KG1 (cell line): ENCODE measurements around the gene PAQR8.
"Not testable (repeated sequence)": the region's sequence is repeated elsewhere in the genome, so short reads cannot be mapped to it uniquely, and the experiment has no call there.

Experiments
- DNase-seq: peaks from one replicate; lab custom pipeline; 2025; lab: John Stamatoyannopoulos, UW

Gene PAQR8

DNA sequence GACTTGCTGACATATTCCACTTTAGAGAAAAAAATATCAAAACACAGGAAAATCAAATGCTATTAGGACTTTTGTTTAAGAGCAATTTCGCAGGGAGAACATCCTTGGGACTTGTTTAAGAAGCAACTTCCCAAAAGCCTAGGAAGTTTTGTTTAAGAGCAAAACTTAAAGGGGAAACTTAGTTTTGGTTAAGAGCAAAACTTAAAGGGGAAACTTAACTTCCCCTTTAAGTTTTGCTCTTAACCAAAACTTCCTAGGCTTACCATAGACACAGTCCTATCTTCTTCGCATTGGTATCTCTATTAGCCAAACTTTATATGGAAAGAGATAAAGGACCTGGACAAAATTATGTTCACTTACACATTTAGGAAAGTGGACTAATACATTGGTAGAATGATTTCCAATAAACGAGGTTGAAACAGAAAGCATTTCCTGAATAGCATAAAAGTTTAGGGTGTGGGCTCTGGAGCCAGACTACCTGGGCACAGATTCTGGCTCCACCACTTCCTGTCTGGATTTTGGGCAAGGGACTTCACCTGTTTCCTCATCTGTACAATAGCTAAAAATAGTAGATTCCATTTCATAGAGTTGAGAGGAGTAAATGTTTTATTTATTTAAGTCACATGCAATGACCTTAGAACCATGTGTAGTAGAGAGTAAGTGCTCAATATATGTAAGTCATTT, 15.7 kb downstream of the PAQR8 start:
- DNase-seq: no peak

DNA sequence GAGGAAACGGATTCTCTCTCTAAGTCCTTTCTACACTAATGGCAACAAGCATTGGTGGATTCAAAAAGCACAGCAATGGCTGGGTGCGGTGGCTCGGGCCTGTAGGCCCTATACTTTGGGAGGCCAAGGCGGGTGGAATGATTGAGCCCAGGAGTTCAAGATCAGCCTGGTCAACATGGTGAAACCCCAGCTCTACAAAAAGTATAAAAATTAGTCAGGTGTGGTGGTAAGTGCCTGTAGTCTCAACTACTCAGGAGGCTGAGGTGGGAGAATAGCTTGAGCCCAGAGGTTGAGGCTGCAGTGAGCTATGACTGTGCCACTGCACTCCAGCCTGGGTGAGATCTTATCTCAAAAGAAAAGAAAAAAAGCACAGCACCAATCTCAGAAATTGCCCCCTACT, 19.3 kb downstream of the PAQR8 start:
- no peak for DNase-seq

DNA sequence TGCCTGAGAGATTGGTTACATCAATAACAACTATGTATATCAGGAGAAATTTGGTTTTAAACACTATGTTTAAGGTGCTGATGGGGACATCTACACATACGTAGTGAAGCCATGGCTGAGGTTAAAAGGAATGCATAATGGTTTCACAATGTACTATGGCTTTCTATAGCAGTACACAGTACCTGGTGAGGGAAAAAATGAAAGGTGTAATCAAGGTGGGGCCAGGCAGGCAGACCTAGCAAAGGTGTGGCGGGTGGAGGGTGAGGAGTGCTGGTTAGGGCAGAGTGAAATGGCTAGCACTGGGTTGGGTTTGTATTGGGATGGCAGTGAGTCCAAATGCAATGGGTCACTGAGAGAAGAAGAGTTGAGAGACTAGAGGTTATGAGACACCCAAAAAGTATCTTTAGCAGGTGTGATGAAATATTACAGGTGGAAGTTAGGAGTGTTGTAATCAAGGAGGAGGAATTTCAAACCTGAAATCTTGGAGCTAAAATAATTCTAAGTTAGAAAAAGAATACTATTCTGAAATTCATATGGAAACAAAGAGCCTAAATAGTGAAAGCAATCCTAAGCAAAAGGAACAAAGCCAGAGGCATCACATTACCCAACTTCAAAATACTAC, 22.3 kb downstream of the PAQR8 start:
- no peak for DNase-seq

DNA sequence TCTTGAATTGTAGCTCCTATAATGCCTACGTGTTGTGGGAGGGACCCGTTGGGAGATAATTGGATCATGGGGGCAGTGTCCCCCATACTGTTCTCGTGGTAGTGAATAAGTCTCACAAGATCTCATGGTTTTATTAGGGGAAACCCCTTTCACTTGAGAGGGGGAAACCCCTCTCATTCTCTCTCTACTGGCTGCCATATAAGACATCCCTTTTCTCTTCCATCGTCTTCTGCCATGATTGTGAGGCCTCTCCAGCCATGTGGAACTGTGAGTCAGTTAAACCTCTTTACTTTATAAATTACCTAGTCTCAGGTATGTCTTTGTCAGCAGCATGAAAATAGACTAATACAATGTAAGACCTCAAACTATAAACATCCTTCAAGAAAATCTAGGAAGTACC, 23.1 kb downstream of the PAQR8 start:
- DNase-seq: no peak

DNA sequence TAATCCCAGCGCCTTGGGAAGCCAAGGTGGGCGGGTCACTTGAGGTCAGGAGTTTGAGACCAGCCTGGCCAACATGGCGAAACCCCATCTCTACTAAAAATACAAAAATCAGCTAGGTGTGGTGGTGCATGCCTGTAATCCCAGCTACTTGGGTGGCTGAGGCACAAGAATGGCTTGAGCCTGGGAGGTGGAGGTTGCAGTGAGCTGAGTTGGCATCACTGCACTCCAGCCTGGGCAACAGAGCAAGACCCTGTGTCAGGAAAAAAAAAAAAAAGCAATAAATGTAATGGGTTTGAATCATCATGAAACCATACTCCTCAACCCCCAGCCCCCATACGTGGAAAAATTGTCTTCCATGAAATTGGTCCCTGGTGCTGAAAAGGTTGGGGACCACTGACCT, 26.2 kb downstream of the PAQR8 start:
- not testable (repeated sequence) for DNase-seq

DNA sequence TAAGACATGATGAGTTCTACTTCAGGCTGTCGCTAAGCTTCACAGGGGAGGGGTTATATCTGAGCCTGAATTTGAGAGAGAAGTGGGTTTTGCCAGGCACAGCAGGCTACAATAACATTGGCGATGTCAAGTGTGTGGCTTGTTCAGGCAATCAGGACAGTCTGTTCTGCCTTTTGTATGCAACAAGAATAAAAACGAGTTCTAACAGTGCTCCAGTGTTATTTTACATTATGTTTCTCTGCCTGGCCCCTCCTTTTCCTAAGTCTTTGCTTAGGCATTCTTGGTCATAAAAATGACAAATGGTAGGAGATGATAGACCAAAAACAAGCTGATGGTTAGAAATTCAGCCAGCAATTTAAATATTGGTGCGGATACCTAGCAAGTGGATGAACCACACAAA, 26.8 kb downstream of the PAQR8 start:
- no peak for DNase-seq

DNA sequence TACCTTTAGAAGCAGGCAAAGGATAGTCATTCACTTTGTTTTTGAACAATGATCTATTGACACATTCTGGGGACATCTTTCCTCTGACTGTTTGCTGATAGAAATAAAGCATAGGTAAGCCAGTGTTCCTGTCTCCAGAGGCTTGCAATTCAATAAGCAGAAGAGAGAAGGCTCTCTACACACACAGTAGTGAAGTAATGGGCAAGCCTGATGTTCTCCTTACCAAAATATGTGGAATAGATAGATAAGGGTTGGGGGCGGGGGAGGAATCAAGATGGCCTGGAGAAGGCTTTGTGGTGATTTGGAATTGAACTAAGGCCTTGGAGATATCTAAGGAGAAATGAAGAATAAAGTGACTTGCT, 27.3 kb downstream of the PAQR8 start:
- peak; percentile 28 for DNase-seq

DNA sequence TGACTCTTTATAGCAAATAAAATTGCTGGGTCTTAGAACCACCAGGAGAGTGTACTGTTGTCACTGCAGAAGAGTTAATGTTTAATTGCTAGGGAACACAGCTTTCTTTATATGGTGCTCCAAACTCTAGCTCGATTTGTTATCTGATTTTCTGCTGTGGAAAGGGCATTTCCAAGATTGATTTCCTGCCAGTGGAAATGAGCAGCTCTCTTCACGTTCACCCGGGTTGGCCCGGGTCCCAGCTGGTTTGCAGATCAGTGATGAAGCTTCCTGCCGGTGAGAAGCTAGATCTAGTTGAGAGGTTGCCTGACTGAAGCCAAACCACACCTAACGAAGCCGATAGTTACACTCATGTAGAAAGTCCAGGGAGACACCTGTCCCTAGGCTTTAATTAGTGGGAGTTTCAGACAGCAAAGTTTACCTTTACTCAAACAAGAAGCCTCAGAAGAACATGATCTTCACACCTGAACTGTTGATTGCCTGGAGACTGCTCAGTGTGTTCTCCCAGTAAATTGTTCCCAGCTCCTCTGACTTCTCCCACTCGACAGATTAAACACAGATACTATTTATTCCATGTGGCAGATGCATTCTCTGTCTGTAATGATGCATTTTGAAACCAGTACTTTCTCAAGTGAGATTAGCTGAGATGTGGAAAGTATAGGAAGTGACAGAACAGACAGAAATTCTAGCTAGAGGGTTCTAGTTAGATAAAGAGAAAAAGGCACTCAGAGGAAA, 27.8 kb downstream of the PAQR8 start:
- no peak for DNase-seq

DNA sequence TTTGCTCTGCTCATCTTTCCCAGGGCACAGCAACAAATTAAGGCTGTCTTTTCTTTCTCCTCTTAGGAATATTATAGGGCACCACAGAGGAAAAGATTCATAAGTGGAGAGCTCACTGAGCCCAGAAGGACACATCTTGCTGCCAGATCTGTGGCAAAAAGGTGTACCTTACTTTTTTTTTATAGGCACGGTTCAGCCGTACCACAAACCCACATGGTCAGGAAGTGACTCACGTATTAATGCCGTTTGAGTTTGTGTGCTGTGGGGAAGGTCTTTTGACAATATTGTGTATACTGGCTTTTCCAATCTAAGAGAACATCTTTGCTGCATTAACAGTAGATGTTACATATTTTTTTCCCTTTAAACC, 28.4 kb downstream of the PAQR8 start:
- DNase-seq: peak; percentile 33

DNA sequence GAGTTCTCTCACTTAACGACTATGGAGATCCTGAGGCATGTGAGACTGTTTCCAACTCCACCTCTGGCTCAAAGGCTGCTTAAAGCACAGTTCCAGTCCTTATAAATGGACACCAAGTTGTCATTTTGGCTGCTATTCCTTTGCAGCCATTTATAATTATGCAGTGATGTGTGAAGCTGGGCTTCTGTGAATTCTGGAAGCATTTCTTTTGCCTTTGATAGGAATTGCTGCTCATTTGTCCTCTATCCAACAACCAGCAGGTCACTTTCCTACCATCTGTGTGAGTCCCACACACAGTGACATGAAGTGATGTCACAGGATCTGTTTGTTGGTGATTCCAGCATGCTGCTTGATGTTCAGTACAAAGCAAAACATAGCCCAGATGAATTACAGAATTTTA, 29.6 kb downstream of the PAQR8 start:
- DNase-seq: no peak

DNA sequence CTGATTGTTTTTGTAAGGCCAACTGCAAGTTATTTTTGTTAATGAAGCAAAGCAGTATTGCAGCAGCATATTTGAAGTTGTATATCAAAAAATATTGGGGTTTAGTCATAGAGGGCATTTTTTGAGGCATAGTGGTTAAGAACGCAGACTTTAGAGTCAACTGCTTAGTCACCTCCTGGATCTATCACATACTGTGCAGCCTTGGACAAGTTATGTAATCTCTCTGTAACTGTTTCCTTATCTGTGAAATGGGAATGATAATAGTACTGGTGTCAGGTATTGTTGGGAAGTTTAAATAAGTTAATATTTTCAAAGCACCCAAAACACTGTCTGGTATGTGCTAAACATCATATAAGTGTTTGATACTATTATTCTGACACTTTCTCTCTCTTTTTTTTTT, 31.0 kb downstream of the PAQR8 start:
- DNase-seq: no peak

DNA sequence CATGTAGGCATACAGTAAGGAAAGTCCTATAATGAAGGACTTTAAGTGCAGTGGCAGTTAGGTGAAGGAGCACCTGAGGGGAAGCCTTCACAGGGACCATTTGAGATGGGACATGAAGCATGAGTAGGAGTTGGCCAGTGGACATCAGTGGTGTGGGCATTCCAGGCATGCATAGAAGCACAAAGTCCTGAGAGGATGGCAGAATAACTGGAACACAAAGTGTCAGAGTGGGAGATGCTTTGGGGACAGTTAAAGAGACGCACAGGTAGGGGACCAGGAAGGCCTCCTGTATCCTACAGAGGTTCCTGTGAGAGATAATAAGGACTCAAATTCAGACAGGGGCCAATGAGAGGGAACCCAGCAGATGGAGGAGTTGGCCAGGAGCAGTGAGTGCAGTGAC, 31.8 kb downstream of the PAQR8 start:
- DNase-seq: no peak

DNA sequence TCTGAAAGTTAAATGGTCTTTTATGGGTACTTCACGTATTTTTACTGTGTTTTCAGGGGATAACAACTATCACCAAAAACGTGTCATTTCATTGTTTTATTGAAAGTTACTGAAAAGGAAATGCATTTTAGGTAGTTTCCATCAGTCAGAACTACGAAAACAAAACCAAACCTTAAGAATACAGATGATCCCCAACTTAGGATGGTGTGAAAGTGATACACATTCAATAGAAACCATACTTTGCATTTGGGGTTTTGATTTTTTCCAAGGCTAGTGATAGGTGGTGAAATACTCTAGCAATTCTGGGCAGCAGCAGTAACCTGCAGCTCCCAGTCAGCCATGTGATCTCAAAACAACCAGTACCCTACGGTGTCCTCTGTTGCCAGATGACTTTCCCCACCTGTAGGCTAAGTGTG, 32.3 kb downstream of the PAQR8 start:
- DNase-seq: no peak

DNA sequence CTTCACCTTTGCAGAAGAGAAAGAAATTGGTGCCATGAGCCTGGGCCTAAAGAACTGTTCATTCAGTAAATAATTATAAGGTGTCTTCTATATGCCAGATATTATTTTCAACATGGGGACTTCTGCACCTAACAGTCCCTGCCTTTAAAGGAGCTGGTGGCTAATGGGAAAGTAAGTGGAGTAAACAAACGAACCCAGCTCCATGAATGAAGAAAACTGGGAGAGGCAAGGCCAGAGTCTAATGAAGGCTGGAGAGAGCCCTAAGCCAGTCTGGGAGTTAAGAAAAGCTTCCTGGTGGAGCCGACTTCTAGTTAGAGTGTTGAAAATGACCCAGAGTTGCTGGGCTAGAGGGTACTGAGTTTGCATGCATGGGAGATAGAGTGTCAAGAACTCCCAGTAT, 34.0 kb downstream of the PAQR8 start:
- DNase-seq: no peak

DNA sequence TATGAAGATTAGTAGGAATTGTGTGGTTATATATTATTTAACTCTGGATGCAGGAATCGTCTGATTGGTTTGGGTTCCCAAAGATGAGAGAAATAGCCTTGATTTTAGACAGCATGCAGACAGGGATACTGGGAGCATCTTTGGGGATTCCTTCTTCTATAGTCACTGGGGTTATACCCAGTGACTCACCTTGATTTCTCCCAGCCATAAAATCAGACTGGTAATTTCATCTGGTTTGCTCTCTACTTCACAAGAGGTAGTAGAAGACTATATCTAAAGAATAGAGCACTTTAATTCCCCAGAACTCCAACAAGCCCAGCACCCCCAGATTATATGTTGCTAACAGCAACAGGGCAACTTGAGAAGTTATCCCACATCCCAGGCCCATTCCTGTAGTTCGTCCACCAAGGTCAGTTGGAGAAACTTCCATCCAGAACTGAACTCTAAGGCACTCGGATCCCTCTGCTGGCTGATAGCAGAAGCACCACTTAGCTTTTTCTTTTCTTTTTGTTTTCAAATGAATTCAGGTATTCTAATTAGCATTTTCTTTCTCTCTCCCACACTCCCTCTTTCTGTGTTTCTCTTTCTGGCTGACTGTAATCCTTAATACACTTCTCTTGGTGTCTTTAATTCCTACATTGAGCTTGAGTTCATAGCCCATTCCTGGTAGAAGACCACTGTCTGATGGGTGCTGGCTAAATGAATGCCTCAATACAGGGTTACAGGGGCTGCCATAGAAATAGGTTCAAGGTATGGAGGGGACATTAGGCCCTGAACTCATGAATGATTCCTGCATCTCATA, 37.8 kb downstream of the PAQR8 start:
- peak; percentile 44 for DNase-seq

DNA sequence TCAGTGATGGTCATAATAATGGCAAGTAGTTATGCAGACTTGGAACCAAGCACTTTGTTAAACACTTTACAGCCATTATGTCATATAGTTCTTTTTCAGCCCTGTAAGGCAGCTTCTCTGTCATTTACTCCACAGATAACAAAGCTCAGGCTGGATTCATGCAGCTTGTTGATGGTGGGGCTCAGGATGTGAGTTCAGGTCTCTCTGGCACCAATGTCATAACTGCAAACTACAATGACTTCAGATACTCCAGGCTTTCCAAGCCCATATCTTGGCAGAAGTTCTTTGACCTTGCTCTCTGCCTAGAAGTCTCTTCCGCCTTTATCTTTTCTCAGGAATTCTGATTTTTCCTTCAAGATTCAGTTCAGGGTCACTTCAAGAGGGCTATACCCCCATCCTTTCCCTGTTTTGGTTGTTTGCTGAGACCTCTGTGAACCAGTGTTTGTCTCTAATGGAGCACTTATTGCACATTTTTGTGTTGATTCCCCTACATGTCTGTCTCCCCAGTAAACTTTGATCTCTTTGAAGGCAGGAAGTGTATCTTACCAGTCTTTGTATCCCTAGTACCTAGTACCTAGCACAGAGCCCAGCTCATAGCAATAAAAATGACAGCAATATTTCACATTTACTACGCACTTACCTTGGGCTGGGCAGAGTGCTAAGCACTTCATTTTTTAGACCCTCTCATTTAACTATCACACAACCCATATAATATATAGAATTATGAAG, 38.5 kb downstream of the PAQR8 start:
- DNase-seq: no peak

DNA sequence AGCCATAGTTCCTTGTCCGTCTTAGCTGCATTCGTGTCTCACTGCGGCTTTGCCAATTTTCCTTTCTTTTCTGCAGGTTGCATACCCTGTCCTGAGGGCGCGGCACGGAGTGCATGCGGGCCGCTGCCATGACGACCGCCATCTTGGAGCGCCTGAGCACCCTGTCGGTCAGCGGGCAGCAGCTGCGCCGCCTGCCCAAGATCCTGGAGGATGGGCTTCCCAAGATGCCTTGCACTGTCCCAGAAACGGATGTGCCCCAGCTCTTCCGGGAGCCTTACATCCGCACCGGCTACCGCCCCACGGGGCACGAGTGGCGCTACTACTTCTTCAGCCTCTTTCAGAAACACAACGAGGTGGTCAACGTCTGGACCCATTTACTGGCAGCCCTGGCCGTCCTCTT, 41.1 kb downstream of the PAQR8 start:
- DNase-seq: no peak

DNA sequence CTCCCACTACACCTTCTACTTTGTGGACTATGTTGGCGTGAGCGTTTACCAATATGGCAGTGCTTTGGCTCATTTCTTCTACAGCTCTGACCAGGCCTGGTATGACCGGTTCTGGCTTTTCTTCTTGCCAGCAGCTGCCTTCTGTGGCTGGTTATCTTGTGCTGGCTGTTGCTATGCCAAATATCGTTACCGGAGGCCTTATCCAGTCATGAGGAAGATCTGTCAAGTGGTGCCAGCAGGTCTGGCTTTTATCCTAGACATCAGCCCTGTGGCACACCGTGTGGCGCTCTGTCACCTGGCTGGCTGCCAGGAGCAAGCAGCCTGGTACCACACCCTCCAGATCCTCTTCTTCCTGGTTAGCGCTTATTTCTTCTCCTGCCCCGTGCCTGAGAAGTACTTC, 41.7 kb downstream of the PAQR8 start:
- DNase-seq: no peak

DNA sequence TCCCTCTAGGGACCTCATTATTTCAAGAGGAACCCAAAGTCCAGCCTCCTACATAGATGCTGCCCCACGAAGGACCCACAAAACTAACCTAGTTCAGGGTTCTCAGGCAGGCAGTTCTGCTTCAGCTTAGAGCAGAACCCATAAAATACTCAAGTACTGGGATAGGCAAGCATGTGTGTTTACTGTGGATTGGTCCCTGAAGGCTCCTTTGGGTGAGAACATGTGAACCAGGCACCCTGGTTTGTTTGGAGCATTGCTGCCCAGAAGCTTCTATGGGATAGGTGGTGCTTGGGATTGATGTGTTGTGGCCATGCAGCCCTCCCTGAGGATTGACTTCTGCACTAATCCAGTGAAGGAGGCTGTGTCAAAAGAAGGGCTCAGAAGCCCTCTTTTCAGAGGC, 43.3 kb downstream of the PAQR8 start:
- no peak for DNase-seq

DNA sequence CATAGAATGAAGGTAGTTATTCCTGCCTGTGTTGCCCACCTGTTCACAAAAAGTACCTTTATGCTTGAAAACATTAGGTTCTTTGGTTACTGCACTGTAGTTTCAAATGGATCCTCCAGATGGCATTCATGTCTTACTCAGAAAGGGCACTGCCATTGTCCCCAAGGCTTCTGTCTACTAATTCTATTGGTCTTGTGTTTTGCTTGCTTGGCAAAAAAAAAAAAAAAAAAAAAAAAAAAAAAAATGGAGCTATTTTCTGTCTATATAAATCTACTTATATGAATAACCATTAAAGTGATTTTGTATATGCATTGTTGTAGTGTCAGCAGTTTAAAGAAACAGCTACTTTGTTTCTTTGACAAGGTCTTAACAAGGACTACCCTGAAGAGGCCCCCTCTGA, 45.5 kb downstream of the PAQR8 start:
- DNase-seq: no peak

DNA sequence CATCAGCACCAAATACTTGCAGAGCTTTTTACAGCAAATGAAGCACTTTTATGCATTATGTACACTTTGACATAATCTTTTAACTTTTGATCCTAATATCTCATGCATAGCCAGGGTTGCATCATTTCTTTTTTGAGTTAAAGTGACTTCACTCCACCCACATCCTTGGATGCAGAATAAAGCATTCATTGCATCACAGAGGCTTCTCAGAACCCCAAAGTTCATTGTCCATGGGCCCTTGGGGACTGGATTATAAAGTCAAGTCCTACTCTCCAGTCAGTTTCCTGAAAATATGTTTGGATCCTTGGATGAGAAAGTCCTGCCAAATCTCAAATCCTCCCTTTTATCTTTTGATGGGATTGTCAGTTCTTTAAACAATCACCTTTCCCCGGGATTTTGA, 47.5 kb downstream of the PAQR8 start:
- DNase-seq: no peak

DNA sequence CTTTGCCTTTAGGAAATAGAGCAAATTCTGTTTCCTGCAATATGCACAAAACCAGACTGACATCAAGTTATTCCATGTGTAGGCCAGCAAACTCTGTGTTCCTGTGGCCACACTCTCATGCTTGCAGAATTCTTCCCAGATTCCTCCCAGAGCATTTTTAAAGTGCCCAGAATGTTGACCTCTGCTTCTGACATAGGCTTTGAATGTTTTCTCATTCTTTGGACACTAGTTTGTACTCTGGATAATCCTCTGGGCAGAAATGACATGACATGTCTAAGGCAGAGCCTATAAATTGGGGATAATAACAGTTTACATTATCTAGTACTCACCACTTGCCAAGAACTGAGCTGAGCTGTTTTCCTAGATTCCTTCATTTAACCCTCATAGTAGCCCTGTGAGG, 49.0 kb downstream of the PAQR8 start:
- DNase-seq: no peak
